Renal cortical epithelial cell (primary cell): ENCODE measurements around the gene SLC25A48. TPM values are rescaled to one million over a fixed set of nuclear protein-coding genes. Genes with fewer than 3 reads are reported as not detected.
A peak's percentile ranks its signal among the peaks of the same experiment; 100 is the strongest.
"Not testable (repeated sequence)": the region's sequence is repeated elsewhere in the genome, so short reads cannot be mapped to it uniquely, and the experiment has no call there.

Experiments used
- DNase-seq: peaks from one replicate; pipeline ENCODE4 v3.0.0-alpha.2; 2011; ENCODE audit warnings: low read depth
- total RNA-seq: library from RNA; depleted of rRNA; stranded (reverse); fragments of >200 nt; gene quantifications from 2 replicates; pipeline ENCODE4 v1.2.3, GENCODE V29; 2014

SLC25A48 gene
- total RNA-seq, 1 donor from 2014 or later, result not detected

- DNase-seq, result no peak
These were observed 23.3 kb downstream of the SLC25A48 start for GRCh38 chr5:135857630-135858311.

- DNase-seq, result not testable (repeated sequence)
These were observed 24.7 kb downstream of the SLC25A48 start for GRCh38 chr5:135859186-135859585.

- DNase-seq, result no peak
These were observed 25.2 kb downstream of the SLC25A48 start for GRCh38 chr5:135859641-135860040.

DNA sequence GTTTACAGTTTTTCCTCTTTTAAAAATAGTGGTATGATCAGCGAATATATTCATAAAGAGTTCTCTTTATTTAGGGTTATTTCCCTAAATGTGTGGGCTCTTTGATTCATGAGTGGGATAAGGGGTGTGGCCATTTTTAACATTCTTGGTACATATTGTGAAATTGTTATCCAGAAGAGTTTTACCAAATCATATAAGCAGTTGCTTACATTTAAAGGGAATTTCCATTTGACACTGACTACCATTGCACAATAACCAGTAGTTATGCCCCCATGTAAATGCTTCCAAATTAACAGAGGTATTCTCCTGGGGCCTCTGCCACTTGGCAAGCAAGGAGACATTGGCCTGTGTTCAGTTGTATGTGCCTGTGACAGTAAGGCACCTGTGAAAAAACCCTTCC is 27.2 kb downstream of the SLC25A48 start:
- no peak for DNase-seq

DNA sequence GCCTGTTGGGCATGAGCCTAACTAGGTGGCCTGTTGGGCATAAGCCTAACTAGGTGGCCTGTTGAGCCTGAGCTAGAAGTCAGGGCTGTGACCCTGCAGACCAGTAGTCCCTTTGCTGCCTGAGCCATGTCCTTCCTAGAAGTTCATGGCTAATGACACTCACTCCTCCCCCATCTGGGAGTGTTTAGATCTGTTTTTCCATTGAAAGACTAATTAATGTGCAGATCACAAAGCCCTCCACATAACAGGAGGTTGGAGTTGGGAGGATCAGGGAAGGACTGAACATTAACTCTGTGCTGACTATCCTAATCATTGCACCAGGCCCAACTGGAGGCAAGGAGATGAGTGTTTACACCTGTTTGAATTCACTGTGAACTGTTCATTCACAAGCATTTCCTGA is 27.6 kb downstream of the SLC25A48 start:
- no peak for DNase-seq

DNA sequence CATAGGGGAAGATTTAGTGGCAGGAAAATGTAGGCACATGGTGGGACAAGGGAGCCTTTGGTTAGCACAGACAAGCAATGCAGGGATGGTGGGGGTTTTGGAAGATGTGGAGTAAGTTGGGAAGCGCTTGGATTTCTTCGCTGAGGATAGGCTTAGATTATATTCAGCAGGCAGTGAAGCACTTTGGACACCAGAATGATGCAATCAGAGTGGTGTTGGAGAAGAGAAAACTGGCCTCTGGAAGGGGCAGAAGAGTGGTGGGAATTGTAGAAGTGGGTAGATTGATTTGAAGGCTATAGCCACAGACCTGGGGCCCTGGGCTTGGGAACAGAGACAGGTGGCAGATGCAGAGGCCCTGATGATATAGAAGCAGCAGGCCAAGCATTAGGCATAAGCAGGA is 28.3 kb downstream of the SLC25A48 start:
- no peak for DNase-seq

- no peak for DNase-seq
These were observed 30.3 kb downstream of the SLC25A48 start for GRCh38 chr5:135864503-135865435.

DNA sequence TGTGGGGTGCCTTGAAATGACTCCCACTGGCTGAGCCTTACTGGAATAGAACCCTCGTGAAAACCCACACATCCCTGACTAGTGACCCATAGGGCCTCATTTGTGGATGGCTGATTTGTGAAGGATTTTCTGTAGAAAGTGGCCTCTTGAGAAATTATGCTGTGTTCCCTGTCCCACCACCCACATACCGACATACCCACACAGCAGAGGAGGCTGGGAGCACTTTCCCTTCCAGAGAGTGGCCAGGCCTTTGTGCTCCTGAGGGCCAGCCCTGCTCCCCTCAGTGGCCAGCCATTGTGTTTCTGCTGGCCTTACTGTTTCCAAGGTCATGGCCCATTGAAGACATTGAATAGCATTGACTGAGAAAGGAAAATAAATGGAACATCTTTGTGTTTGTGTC is 31.6 kb downstream of the SLC25A48 start:
- DNase-seq, result no peak

- DNase-seq, result no peak
These were observed 33.1 kb downstream of the SLC25A48 start for GRCh38 chr5:135867599-135867998.

- no peak for DNase-seq
These were observed 34.2 kb downstream of the SLC25A48 start for GRCh38 chr5:135868681-135869080.

- DNase-seq, result no peak
These were observed 34.8 kb downstream of the SLC25A48 start for GRCh38 chr5:135869276-135869675.

DNA sequence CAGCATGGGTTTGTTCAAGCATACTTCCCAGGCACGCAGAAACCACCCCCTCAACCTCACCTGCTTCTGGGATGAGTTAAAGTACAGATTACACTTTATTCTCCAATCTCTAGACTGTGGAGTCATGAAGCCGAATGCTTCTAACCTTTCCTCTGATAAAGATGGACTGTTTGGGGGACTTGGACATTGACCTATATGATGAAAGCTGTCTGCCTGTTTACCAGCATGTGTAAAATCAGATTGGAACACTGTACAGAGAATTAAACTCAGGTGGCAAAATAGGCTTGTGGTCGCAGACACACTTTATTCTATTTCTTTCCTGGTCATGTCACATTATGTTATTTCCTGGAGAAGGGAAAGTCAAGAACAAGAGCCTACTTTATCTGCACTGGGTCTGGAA is 35.5 kb downstream of the SLC25A48 start:
- no peak for DNase-seq

DNA sequence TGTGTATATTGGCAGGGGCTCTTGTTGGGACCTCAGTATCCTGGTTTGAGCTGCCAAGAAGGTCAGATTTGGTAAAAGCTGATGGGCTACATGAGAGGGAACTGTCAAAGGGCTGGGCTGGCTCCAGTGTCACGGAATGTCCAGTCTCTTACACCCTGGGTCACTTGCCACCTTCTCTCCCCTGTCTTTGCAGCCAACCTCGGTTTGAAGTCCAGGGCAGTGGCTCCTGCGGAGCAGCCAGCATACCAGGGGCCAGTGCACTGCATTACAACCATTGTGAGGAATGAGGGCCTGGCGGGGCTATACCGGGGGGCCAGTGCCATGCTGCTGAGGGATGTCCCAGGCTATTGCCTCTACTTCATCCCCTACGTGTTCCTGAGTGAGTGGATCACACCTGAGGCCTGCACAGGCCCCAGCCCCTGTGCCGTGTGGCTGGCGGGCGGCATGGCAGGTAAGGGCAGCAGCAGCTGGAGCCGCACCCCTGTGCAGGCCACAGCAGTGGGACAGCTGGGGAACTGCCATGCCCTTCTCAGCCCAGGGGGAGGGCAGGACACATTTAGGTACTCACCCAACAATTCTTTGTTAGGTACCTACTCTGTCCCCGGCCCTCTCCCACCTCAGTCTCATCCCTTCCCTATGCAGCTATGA is 36.9 kb downstream of the SLC25A48 start:
- DNase-seq, result no peak

GRCh38 chr5:135873831-135874230 is 39.4 kb downstream of the SLC25A48 start:
- no peak for DNase-seq

GRCh38 chr5:135874461-135874860 is 40.0 kb downstream of the SLC25A48 start:
- no peak for DNase-seq

DNA sequence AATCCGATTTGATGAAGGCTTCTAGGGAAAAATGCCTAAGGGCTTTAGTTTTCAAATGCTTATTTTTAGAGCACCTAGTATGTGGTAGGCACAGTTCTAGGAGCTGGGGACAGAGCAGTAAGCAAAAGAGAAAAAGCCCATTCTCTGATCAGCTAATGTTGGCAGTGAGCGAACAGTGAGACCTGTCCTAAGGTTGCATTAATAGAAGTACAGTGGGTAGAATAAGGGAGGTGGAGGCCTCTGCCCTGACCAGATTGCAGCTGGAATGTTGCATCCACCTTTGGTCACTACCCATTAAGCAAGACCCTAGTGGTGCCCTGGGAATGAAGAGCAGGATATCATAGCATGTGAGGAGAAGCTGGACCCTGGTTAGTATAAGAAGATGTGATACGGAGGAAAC is 41.1 kb downstream of the SLC25A48 start:
- DNase-seq, result no peak

DNA sequence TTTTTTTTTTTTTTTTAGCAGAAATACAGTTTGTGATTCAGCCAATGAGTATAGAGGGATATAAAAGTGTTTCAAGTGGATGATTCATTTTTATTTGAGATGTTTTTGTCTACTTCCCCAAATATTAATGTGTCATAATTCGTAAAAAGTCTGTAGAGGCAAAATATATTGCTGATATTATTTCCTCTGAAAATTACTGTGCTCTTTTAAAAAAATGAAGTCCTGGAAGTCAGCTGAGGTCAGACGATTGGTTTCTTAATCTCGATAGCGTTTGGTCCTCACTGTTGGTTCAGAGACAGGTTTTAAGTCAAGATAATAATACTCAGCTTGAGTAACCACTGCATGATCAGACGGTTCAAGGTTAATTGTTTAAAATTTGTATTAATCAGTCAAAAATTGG is 41.7 kb downstream of the SLC25A48 start:
- no peak for DNase-seq

DNA sequence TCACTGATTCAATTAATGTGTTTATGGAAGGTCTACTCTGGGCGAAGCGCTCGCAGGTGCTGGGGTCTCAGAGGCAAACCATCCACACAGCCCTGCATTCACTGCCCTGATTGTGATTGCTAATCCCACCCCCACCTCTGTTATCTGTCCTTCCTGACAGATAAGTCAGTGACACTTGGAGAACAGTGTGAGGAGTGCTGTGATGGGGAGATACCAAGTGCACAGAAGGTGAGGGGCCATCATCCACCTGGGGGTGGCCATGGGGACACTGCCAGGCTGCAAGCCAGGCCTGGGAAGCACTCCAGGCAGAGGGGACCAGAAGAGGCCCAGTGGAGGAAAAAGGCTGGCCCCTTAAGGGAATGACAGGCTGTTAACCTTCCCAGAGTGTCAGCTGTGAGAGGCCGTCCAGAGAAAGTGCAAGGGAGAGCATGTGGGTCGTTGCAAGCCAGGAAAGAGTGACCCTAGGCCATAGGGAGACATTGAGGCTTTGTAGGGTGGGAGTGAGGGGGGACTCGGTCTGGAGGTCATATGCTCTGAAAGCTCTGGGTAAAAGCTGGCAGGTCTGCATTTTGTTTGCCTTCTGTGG is 43.2 kb downstream of the SLC25A48 start:
- no peak for DNase-seq

GRCh38 chr5:135878156-135878620 is 43.7 kb downstream of the SLC25A48 start:
- DNase-seq, result peak; percentile 79

GRCh38 chr5:135879591-135879990 is 45.1 kb downstream of the SLC25A48 start:
- DNase-seq, result no peak

- DNase-seq, result no peak
These were observed 45.8 kb downstream of the SLC25A48 start for GRCh38 chr5:135880278-135880677.

DNA sequence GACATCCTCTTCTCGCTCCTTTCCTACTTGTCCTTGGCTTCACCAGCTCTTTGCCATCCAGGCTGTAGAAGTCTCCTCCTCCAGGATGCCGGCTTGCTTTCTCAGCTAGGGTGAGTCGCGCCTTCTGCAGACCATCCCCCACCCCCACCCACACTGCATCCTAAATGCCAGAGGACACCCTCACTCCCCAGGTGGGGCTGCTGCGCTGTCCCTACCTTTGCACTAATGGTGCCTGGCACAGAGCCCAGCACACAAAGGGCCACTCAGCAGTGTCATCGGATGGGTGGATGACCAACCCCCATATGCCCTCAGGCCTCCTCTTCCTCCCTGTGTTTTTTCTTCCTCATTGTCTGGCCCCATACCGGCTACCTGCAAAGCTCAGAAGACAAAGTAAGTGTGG is 46.3 kb downstream of the SLC25A48 start:
- DNase-seq, result no peak
